ENCODE results near the gene NOXRED1. TPM values are rescaled to one million over a fixed set of nuclear protein-coding genes. Genes with fewer than 3 reads are reported as not detected.

NOXRED1 gene
- total and polyA plus RNA-seq, 2 experiments from 2014 or later, result 0.24 TPM; not detected in 1

- TF ChIP-seq, protein P1, sequence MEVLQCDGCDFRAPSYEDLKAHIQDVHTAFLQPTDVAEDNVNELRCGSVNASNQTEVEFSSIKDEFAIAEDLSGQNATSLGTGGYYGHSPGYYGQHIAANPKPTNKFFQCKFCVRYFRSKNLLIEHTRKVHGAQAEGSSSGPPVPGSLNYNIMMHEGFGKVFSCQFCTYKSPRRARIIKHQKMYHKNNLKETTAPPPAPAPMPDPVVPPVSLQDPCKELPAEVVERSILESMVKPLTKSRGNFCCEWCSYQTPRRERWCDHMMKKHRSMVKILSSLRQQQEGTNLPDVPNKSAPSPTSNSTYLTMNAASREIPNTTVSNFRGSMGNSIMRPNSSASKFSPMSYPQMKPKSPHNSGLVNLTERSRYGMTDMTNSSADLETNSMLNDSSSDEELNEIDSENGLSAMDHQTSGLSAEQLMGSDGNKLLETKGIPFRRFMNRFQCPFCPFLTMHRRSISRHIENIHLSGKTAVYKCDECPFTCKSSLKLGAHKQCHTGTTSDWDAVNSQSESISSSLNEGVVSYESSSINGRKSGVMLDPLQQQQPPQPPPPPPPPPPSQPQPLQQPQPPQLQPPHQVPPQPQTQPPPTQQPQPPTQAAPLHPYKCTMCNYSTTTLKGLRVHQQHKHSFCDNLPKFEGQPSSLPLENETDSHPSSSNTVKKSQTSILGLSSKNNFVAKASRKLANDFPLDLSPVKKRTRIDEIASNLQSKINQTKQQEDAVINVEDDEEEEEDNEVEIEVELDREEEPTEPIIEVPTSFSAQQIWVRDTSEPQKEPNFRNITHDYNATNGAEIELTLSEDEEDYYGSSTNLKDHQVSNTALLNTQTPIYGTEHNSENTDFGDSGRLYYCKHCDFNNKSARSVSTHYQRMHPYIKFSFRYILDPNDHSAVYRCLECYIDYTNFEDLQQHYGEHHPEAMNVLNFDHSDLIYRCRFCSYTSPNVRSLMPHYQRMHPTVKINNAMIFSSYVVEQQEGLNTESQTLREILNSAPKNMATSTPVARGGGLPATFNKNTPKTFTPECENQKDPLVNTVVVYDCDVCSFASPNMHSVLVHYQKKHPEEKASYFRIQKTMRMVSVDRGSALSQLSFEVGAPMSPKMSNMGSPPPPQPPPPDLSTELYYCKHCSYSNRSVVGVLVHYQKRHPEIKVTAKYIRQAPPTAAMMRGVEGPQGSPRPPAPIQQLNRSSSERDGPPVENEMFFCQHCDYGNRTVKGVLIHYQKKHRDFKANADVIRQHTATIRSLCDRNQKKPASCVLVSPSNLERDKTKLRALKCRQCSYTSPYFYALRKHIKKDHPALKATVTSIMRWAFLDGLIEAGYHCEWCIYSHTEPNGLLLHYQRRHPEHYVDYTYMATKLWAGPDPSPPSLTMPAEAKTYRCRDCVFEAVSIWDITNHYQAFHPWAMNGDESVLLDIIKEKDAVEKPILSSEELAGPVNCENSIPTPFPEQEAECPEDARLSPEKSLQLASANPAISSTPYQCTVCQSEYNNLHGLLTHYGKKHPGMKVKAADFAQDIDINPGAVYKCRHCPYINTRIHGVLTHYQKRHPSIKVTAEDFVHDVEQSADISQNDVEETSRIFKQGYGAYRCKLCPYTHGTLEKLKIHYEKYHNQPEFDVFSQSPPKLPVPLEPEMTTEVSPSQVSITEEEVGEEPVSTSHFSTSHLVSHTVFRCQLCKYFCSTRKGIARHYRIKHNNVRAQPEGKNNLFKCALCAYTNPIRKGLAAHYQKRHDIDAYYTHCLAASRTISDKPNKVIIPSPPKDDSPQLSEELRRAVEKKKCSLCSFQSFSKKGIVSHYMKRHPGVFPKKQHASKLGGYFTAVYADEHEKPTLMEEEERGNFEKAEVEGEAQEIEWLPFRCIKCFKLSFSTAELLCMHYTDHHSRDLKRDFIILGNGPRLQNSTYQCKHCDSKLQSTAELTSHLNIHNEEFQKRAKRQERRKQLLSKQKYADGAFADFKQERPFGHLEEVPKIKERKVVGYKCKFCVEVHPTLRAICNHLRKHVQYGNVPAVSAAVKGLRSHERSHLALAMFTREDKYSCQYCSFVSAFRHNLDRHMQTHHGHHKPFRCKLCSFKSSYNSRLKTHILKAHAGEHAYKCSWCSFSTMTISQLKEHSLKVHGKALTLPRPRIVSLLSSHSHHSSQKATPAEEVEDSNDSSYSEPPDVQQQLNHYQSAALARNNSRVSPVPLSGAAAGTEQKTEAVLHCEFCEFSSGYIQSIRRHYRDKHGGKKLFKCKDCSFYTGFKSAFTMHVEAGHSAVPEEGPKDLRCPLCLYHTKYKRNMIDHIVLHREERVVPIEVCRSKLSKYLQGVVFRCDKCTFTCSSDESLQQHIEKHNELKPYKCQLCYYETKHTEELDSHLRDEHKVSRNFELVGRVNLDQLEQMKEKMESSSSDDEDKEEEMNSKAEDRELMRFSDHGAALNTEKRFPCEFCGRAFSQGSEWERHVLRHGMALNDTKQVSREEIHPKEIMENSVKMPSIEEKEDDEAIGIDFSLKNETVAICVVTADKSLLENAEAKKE (CRISPR knock-in tag; IDR thresholded peaks at IDR 0.05), result no peak
- no peak for TF ChIP-seq EZH2 (IDR thresholded peaks at IDR 0.05; ENCODE audit: low read depth, unreplicated experiment)
- no peak for TF ChIP-seq POLR2AphosphoS5 (IDR thresholded peaks at IDR 0.05; ENCODE audit: low read depth)
- TF ChIP-seq NANOG (IDR thresholded peaks at IDR 0.05; ENCODE audit: borderline replicate concordance), result no peak
- no peak for TF ChIP-seq EZH2phosphoT487 (IDR thresholded peaks at IDR 0.05; ENCODE audit: unreplicated experiment)
- TF ChIP-seq CREB1 (CRISPR knock-in tag; IDR thresholded peaks at IDR 0.05; ENCODE audit: low read depth), result no peak
- TF ChIP-seq, protein P2, sequence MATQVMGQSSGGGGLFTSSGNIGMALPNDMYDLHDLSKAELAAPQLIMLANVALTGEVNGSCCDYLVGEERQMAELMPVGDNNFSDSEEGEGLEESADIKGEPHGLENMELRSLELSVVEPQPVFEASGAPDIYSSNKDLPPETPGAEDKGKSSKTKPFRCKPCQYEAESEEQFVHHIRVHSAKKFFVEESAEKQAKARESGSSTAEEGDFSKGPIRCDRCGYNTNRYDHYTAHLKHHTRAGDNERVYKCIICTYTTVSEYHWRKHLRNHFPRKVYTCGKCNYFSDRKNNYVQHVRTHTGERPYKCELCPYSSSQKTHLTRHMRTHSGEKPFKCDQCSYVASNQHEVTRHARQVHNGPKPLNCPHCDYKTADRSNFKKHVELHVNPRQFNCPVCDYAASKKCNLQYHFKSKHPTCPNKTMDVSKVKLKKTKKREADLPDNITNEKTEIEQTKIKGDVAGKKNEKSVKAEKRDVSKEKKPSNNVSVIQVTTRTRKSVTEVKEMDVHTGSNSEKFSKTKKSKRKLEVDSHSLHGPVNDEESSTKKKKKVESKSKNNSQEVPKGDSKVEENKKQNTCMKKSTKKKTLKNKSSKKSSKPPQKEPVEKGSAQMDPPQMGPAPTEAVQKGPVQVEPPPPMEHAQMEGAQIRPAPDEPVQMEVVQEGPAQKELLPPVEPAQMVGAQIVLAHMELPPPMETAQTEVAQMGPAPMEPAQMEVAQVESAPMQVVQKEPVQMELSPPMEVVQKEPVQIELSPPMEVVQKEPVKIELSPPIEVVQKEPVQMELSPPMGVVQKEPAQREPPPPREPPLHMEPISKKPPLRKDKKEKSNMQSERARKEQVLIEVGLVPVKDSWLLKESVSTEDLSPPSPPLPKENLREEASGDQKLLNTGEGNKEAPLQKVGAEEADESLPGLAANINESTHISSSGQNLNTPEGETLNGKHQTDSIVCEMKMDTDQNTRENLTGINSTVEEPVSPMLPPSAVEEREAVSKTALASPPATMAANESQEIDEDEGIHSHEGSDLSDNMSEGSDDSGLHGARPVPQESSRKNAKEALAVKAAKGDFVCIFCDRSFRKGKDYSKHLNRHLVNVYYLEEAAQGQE (IDR thresholded peaks at IDR 0.05; ENCODE audit: unreplicated experiment), result no peak
- no peak for TF ChIP-seq STAT1 (IDR thresholded peaks at IDR 0.05; ENCODE audit: unreplicated experiment)
- no peak for TF ChIP-seq ETS1 (IDR thresholded peaks at IDR 0.05)
Observed at GRCh38 chr14:77406086-77406485, 17.2 kb downstream of the NOXRED1 start (continued).
